ENCODE measurements around the gene SHROOM4. TPM values are rescaled to one million over a fixed set of nuclear protein-coding genes. Genes with fewer than 3 reads are reported as not detected.

SHROOM4 gene
- total RNA-seq (2022; extraction: Qiagen RNA extraction; ENCODE audit: low read depth) = not detected in 5 replicates

GRCh38 chrX:50813843-50814661, at the start of gene SHROOM4:
Gene SHROOM4, minus strand, starts transcription at chrX:50814194. Its CDS starts 176 bp downstream, at chrX:50814018.

Other genes with a start within 250 kb of the SHROOM4 start
- gene BMP15, start 96.5 kb upstream of the SHROOM4 start, total RNA-seq (2022; extraction: Qiagen RNA extraction; ENCODE audit: low read depth) = not detected in 5 replicates

All from A549 treated with RU486 at 1 μM for 4 hours (cell line).